ENCODE measurements around the gene LDLRAD4. TPM values are rescaled to one million over a fixed set of nuclear protein-coding genes. Genes with fewer than 3 reads are reported as not detected.

LDLRAD4 gene
- total and polyA plus RNA-seq, 2 experiments from 2014 or later: 0.73 to 1.9 TPM

GRCh38 chr18:13366962-13367892, 148.7 kb downstream of the LDLRAD4 start:
- DNase-seq (ENCODE audit: low spot score): no peak
- no peak for TF ChIP-seq CREB1 (CRISPR knock-in tag; IDR thresholded peaks at IDR 0.05; ENCODE audit: low read depth)
- no peak for TF ChIP-seq STAT1 (IDR thresholded peaks at IDR 0.05; ENCODE audit: unreplicated experiment)
- TF ChIP-seq ZNF462 (CRISPR knock-in tag; IDR thresholded peaks at IDR 0.05): no peak
- TF ChIP-seq EZH2 (IDR thresholded peaks at IDR 0.05; ENCODE audit: low read depth, unreplicated experiment): no peak
- TF ChIP-seq JUNB (IDR thresholded peaks at IDR 0.05; ENCODE audit: unreplicated experiment): no peak
- no peak for TF ChIP-seq ZNF114 (CRISPR knock-in tag; IDR thresholded peaks at IDR 0.05)
- no peak for TF ChIP-seq POLR2AphosphoS5 (IDR thresholded peaks at IDR 0.05; ENCODE audit: low read depth)
- TF ChIP-seq ETS1 (IDR thresholded peaks at IDR 0.05): no peak
- TF ChIP-seq REST (IDR thresholded peaks at IDR 0.05; ENCODE audit: unreplicated experiment): no peak
- no peak for TF ChIP-seq EZH2phosphoT487 (IDR thresholded peaks at IDR 0.05; ENCODE audit: unreplicated experiment)
- TF ChIP-seq CTCF (conservative IDR thresholded peaks at IDR 0.05; ENCODE audit: low read depth in 2 of 2): no peak
- no peak for TF ChIP-seq ZNF331 (CRISPR knock-in tag; IDR thresholded peaks at IDR 0.05; ENCODE audit: low read depth)
- TF ChIP-seq NANOG (IDR thresholded peaks at IDR 0.05; ENCODE audit: borderline replicate concordance): no peak
- H3K4me1 ChIP-seq (ENCODE audit: insufficient read depth): peaks cover 3% of the 10 kb centered on the region; the same call in 1 of the 2 replicates
- H3K9me2 ChIP-seq (ENCODE audit: insufficient read depth): no peaks in the 10 kb centered on the region; the same call in 1 of the 2 replicates
- H3K4me1 Mint-ChIP-seq: peaks cover 23% of the 10 kb centered on the region
- no peak overlapping the region for H3K4me2 ChIP-seq
- no peaks in the 10 kb centered on the region for H3K9me3 Mint-ChIP-seq
- no peaks in the 10 kb centered on the region; the same call in 1 of the 2 replicates for H4K20me1 ChIP-seq (replicated peaks; ENCODE audit: insufficient read depth)
- no peaks in the 10 kb centered on the region for H3F3A ChIP-seq (replicated peaks; ENCODE audit: low read depth)
- no peak for ATAC-seq
- H3K27me3 Mint-ChIP-seq (ENCODE audit: insufficient read depth, low read depth, poor library complexity): peaks cover 11% of the 10 kb centered on the region
- no peak overlapping the region for H3K27ac ChIP-seq (ENCODE audit: low read depth)
- H3K36me3 Mint-ChIP-seq (ENCODE audit: low read depth): no peaks in the 10 kb centered on the region
- no peaks in the 10 kb centered on the region for H3K79me2 ChIP-seq (replicated peaks; ENCODE audit: insufficient read depth)
- H2AFZ ChIP-seq: no peak overlapping the region
- no peak overlapping the region for H3K4me3 Mint-ChIP-seq
- no peak overlapping the region for H3K4me3 ChIP-seq
- no peaks in the 10 kb centered on the region for H3K27me3 ChIP-seq (ENCODE audit: insufficient read depth)
- no peaks in the 10 kb centered on the region for H3K36me3 ChIP-seq (ENCODE audit: insufficient read depth)
- 0 out of 2 replicates have a peak overlapping the region, but pooled peaks have one; percentile 14 for H3K27ac Mint-ChIP-seq

Measured in GM23338 (cell line).